ENCODE measurements around the gene MAPK12.
A peak's percentile ranks its signal among the peaks of the same experiment; 100 is the strongest.

Gene MAPK12

DNA sequence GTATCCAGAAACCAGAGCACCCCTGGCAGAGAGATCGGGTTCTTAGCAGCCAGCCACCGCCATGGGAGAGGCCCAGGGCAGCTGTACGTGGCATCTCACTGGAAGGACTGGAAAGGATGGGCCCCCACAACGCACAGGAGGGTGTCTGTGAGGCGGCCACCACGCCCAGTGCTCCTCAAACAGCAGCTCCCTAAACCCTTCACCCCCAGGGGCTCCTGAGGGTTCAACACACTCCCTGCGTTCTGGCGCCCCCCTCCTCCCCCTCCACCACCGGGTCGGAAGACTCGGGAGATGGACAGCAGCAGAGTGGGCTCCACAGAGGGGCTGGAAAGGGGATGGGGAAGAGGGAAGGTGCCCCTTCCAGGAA lies 1.1 kb downstream of the MAPK12 start:
- H3K27me3 Mint-ChIP-seq: peaks cover 15% of the 10 kb centered on the region
- no peak overlapping the region for H3K27ac Mint-ChIP-seq
- H3K9me3 Mint-ChIP-seq: no peaks in the 10 kb centered on the region
- H3K4me3 Mint-ChIP-seq: no peak overlapping the region
- no peak for DNase-seq (ENCODE audit: low spot score in 2 of 2)
- H3K36me3 Mint-ChIP-seq: no peaks in the 10 kb centered on the region
- no peak for ATAC-seq (ENCODE audit: low read depth)
- peaks cover 10% of the 10 kb centered on the region for H3K4me1 Mint-ChIP-seq

GRCh38 chr22:50259302-50259701 lies 2.2 kb downstream of the MAPK12 start:
- H3K27ac Mint-ChIP-seq: no peak overlapping the region
- peaks cover 12% of the 10 kb centered on the region for H3K27me3 Mint-ChIP-seq
- H3K36me3 Mint-ChIP-seq: no peaks in the 10 kb centered on the region
- DNase-seq (ENCODE audit: low spot score in 2 of 2) (no peak), ATAC-seq (ENCODE audit: low read depth) (no peak)
- peak overlapping the region; percentile 46 for H3K4me3 Mint-ChIP-seq
- no peaks in the 10 kb centered on the region for H3K9me3 Mint-ChIP-seq
- H3K4me1 Mint-ChIP-seq: peaks cover 6% of the 10 kb centered on the region

- Mint-ChIP-seq H3K27ac (no peak overlapping the region), H3K36me3 (no peaks in the 10 kb centered on the region), H3K27me3 (peaks cover 12% of the 10 kb centered on the region), H3K4me1 (peaks cover 6% of the 10 kb centered on the region), H3K4me3 (peak overlapping the region; percentile 55), H3K9me3 (no peaks in the 10 kb centered on the region)
- DNase-seq (ENCODE audit: low spot score in 2 of 2) (no peak), ATAC-seq (ENCODE audit: low read depth) (peak; percentile 24)
Observed at GRCh38 chr22:50258361-50259292, 2.9 kb downstream of the MAPK12 start.

GRCh38 chr22:50257451-50258360 lies 3.8 kb downstream of the MAPK12 start:
- Mint-ChIP-seq H3K4me1 (peaks cover 6% of the 10 kb centered on the region), H3K4me3 (no peak overlapping the region), H3K27ac (no peak overlapping the region), H3K9me3 (no peaks in the 10 kb centered on the region), H3K36me3 (no peaks in the 10 kb centered on the region), H3K27me3 (peaks cover 12% of the 10 kb centered on the region)
- no peak for DNase-seq (ENCODE audit: low spot score in 2 of 2)
- ATAC-seq (ENCODE audit: low read depth): no peak

- Mint-ChIP-seq H3K4me1 (peaks cover 2% of the 10 kb centered on the region), H3K9me3 (no peaks in the 10 kb centered on the region), H3K27me3 (peaks cover 8% of the 10 kb centered on the region), H3K27ac (no peak overlapping the region), H3K36me3 (no peaks in the 10 kb centered on the region), H3K4me3 (no peak overlapping the region)
- no peak for DNase-seq (ENCODE audit: low spot score in 2 of 2)
- ATAC-seq (ENCODE audit: low read depth): no peak
Observed at GRCh38 chr22:50257041-50257440, 4.4 kb downstream of the MAPK12 start.

GRCh38 chr22:50256258-50256862 lies 5.1 kb downstream of the MAPK12 start:
- H3K27ac Mint-ChIP-seq: no peak overlapping the region
- H3K4me3 Mint-ChIP-seq: no peak overlapping the region
- peaks cover 6% of the 10 kb centered on the region for H3K27me3 Mint-ChIP-seq
- H3K36me3 Mint-ChIP-seq: no peaks in the 10 kb centered on the region
- ATAC-seq (ENCODE audit: low read depth): no peak
- no peaks in the 10 kb centered on the region for H3K9me3 Mint-ChIP-seq
- DNase-seq (ENCODE audit: low spot score in 2 of 2): no peak
- peaks cover 2% of the 10 kb centered on the region for H3K4me1 Mint-ChIP-seq

GRCh38 chr22:50255607-50256006 lies 5.9 kb downstream of the MAPK12 start:
- H3K36me3 Mint-ChIP-seq: no peaks in the 10 kb centered on the region
- H3K9me3 Mint-ChIP-seq: no peaks in the 10 kb centered on the region
- no peak for DNase-seq (ENCODE audit: low spot score in 2 of 2)
- peaks cover 6% of the 10 kb centered on the region for H3K27me3 Mint-ChIP-seq
- no peak overlapping the region for H3K4me3 Mint-ChIP-seq
- H3K27ac Mint-ChIP-seq: no peak overlapping the region
- H3K4me1 Mint-ChIP-seq: peaks cover 2% of the 10 kb centered on the region
- ATAC-seq (ENCODE audit: low read depth): no peak

DNA sequence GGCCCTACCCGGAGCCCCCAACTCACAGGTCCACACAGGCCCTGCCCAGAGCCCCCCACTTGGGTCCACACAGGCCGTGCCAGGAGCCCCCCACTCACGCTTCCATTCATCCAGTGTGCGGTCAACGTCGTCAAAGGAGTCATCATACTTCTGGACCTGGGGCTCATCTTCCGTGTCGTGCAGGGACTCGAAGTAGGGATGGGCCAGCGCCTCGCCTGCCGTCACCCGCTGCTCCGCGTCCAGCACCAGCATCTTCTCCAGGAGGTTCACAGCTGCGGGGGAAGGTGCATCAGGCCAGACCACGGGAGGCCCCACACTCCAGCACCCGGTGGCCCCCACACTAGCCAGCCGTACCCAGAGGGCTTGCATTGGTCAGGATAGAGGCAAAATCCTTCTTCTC lies 6.4 kb downstream of the MAPK12 start:
- no peaks in the 10 kb centered on the region for H3K36me3 Mint-ChIP-seq
- H3K4me1 Mint-ChIP-seq: peaks cover 2% of the 10 kb centered on the region
- H3K27me3 Mint-ChIP-seq: peaks cover 6% of the 10 kb centered on the region
- H3K4me3 Mint-ChIP-seq: no peak overlapping the region
- no peak for ATAC-seq (ENCODE audit: low read depth)
- H3K27ac Mint-ChIP-seq: no peak overlapping the region
- no peak for DNase-seq (ENCODE audit: low spot score in 2 of 2)
- H3K9me3 Mint-ChIP-seq: no peaks in the 10 kb centered on the region

DNA sequence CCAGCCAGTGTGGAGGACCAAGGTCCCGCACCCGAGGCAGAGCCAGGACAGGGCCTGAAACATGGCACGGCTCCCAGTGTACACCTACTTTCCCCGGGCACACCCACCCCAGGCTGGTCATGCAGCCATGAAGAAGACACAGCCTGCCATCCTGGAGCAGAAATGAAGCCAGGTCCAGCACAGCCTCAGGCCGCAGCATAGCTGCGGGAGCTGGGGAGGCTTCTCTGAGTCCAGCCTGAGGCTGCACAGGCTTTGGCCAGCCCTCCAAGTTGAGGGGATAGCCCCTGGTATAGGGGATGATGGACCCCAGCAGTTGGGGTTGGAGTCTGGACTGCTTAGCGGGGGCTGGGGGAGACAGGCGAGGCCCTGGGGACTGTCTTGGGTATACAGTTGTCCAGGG lies 7.5 kb downstream of the MAPK12 start:
- H3K36me3 Mint-ChIP-seq: no peaks in the 10 kb centered on the region
- H3K27ac Mint-ChIP-seq: no peak overlapping the region
- no peak for DNase-seq (ENCODE audit: low spot score in 2 of 2)
- H3K27me3 Mint-ChIP-seq: peaks cover 5% of the 10 kb centered on the region
- H3K9me3 Mint-ChIP-seq: no peaks in the 10 kb centered on the region
- H3K4me3 Mint-ChIP-seq: no peak overlapping the region
- H3K4me1 Mint-ChIP-seq: peaks cover 2% of the 10 kb centered on the region
- no peak for ATAC-seq (ENCODE audit: low read depth)

- Mint-ChIP-seq H3K9me3 (no peaks in the 10 kb centered on the region), H3K4me1 (peaks cover 2% of the 10 kb centered on the region), H3K27me3 (no peaks in the 10 kb centered on the region), H3K4me3 (no peak overlapping the region), H3K36me3 (no peaks in the 10 kb centered on the region), H3K27ac (no peak overlapping the region)
- DNase-seq (ENCODE audit: low spot score in 2 of 2) (no peak), ATAC-seq (ENCODE audit: low read depth) (no peak)
Observed at GRCh38 chr22:50253046-50253915, 8.2 kb downstream of the MAPK12 start.

GRCh38 chr22:50252082-50253045 lies 9.1 kb downstream of the MAPK12 start:
- peak; percentile 67 to 77 for DNase-seq (ENCODE audit: low spot score in 2 of 2)
- no peak overlapping the region for H3K27ac Mint-ChIP-seq
- peak overlapping the region; percentile 59 for H3K4me3 Mint-ChIP-seq
- H3K27me3 Mint-ChIP-seq: no peaks in the 10 kb centered on the region
- ATAC-seq (ENCODE audit: low read depth): peak; percentile 67
- H3K9me3 Mint-ChIP-seq: no peaks in the 10 kb centered on the region
- H3K36me3 Mint-ChIP-seq: no peaks in the 10 kb centered on the region
- H3K4me1 Mint-ChIP-seq: peaks cover 8% of the 10 kb centered on the region

DNA sequence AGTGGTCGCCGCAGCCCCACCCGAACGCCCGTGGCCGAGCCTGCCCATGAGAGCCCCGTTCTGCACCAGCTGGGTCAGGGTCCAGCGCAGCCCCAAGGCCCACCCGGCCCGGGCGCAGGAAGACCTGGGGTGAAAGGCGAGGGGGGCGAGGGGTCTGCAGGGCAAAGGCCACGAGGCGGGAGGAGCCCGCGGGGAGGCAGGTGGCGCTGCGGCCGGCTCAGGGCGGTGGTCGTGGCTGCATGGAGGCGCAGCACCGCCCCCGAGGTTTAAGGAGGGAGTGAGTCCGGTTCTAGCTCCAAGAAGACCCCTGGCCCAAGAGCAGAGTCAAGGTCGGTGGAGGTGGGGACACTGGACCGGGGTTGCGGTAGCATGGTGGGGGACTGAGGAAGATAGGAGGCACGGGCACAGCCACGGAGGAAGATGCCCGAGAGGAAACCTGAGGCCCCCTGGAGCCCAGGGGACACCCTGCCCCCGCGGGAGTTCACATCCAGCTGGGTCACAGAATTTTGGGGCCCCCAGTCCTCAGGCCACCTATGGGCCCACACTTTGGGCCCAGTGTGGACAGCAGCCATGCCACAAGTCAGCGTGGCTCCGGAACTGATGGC lies 9.9 kb downstream of the MAPK12 start:
- H3K27me3 Mint-ChIP-seq: no peaks in the 10 kb centered on the region
- H3K36me3 Mint-ChIP-seq: no peaks in the 10 kb centered on the region
- peak; percentile 9 for ATAC-seq (ENCODE audit: low read depth)
- no peak for DNase-seq (ENCODE audit: low spot score in 2 of 2)
- H3K4me1 Mint-ChIP-seq: peaks cover 10% of the 10 kb centered on the region
- peak overlapping the region; percentile 58 for H3K27ac Mint-ChIP-seq
- H3K9me3 Mint-ChIP-seq: no peaks in the 10 kb centered on the region
- H3K4me3 Mint-ChIP-seq: peak overlapping the region; percentile 80

Measured in memory B cell (primary cell).